Spleen (tissue), 7 donors: ENCODE measurements around the gene DCAF4.

Experiments used
- POLR2AphosphoS5 ChIP-seq, 3 donors: sonication (generic); formaldehyde crosslinking; IDR thresholded peaks; one replicate each; pipeline ENCODE4 v1.5.1; 2017; ENCODE audit warnings: antibody characterized with exemption in 3 of 3
- TF ChIP-seq, protein P1 (sequence below), 11 experiments: fragments of 200-600 bp in 7 of 11; fragments of 450-650 bp in 4 of 11; sonication (generic) in 4 of 11; IDR thresholded peaks in 8 of 11; conservative IDR thresholded peaks in 3 of 11; 1 replicate in 7 of 11; 2 replicates in 4 of 11; pipeline versions ENCODE4 v1.4.0 to v1.8.0; 2016 to 2021; ENCODE audit warnings: antibody characterized with exemption in 11 of 11, inconsistent platforms in 4 of 11, mild to moderate bottlenecking in 1 of 11
- donor health status: DM: no; HTN: no; CAD: no; lungs with moderate emphysema.
- donor health status: DM: no; HTN: no; CAD: no.
- donor health status: DM: no; HTN: no; CAD: no.

DNA sequence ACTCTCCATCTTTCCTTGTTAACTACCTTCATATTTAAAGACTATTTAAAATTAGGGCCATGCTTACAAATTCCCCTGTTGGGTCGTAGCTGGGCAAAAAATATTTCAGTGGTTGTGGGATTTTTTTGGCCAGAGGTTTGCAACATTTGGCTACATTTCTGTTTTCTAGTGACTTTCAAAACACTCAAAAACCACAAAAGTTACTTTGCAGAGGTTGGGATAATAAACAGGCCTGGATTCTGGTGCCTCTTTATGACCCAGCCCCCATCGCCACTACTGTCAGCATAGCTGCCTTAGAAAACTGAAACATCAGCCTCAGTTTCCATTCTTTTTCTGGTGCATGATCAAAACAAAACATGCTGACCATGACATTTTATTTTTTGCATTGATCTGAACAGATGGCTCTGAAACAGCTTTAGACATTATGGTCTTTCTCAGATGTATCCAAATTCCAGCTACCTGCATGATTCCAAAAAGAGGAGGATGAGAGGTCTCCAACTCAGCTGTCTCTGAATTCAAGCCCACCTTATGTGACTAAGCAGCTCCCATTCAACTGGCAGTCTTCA is 37.5 kb upstream of the DCAF4 start:
- no peak for TF ChIP-seq POLR2AphosphoS5 (IDR thresholded peaks at IDR 0.05)
- TF ChIP-seq, protein P1, sequence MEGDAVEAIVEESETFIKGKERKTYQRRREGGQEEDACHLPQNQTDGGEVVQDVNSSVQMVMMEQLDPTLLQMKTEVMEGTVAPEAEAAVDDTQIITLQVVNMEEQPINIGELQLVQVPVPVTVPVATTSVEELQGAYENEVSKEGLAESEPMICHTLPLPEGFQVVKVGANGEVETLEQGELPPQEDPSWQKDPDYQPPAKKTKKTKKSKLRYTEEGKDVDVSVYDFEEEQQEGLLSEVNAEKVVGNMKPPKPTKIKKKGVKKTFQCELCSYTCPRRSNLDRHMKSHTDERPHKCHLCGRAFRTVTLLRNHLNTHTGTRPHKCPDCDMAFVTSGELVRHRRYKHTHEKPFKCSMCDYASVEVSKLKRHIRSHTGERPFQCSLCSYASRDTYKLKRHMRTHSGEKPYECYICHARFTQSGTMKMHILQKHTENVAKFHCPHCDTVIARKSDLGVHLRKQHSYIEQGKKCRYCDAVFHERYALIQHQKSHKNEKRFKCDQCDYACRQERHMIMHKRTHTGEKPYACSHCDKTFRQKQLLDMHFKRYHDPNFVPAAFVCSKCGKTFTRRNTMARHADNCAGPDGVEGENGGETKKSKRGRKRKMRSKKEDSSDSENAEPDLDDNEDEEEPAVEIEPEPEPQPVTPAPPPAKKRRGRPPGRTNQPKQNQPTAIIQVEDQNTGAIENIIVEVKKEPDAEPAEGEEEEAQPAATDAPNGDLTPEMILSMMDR (IDR thresholded peaks at IDR 0.05 in 8 of 11, conservative IDR thresholded peaks at IDR 0.05 in 3 of 11): no peak
